Measurements from ENCODE around the gene GPX1. TPM values are rescaled to one million over a fixed set of nuclear protein-coding genes. Genes with fewer than 3 reads are reported as not detected.
A peak's percentile ranks its signal among the peaks of the same experiment; 100 is the strongest.
"Not testable (repeated sequence)": the region's sequence is repeated elsewhere in the genome, so short reads cannot be mapped to it uniquely, and the experiment has no call there.

The GPX1 gene
- total RNA-seq, 4 donors from 2014 or later, result 126 to 400 (median 228) TPM

DNA sequence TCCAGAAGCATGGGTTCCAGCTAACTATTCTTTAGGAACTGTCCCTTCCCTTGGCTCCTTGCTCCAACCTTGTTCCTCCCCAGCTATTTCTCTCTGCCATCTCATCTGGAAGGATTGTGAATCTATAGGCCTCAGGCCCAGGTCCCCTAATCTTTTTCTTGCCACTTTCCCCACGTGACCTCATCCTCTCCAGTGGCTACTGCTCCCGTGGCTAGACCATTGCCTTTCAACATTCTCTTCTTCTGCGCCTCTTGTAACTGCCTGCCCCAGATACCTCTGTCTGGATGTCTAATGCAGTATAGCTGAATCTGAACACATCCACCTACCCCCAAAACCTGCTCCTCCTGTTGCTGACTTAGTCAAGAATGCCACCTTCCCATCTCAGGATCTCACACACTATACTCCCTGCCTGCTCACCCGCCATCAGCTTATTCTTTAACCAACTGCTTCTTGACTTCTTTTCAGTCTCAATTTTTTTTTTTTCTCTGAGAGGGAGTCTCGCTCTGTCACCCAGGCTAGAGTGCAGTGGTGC is 5.2 kb downstream of the GPX1 start:
- no peak for DNase-seq
- intact Hi-C loops (cut with DNase I), result no loop called here
- 72 to 75% methylated on average over 5 of the region's 5 CpGs for WGBS, 2 donors
- Histone ChIP-seq H3K4me1 (peaks cover 25 to 87% (median 56%) of the 10 kb centered on the region in 3 donors), H3K4me3 (no peak overlapping the region), H3K36me3 (peaks cover 0 to 21% (median 0%) of the 10 kb centered on the region in 3 donors), H3K27me3 (no peaks in the 10 kb centered on the region), H3K27ac (peak overlapping the region; percentile 84 to 92 (median 88)), H3K9me3 (no peaks in the 10 kb centered on the region)
- TF ChIP-seq, protein P1, sequence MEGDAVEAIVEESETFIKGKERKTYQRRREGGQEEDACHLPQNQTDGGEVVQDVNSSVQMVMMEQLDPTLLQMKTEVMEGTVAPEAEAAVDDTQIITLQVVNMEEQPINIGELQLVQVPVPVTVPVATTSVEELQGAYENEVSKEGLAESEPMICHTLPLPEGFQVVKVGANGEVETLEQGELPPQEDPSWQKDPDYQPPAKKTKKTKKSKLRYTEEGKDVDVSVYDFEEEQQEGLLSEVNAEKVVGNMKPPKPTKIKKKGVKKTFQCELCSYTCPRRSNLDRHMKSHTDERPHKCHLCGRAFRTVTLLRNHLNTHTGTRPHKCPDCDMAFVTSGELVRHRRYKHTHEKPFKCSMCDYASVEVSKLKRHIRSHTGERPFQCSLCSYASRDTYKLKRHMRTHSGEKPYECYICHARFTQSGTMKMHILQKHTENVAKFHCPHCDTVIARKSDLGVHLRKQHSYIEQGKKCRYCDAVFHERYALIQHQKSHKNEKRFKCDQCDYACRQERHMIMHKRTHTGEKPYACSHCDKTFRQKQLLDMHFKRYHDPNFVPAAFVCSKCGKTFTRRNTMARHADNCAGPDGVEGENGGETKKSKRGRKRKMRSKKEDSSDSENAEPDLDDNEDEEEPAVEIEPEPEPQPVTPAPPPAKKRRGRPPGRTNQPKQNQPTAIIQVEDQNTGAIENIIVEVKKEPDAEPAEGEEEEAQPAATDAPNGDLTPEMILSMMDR (IDR thresholded peaks at IDR 0.05), result no peak
- TF ChIP-seq POLR2A (IDR thresholded peaks at IDR 0.05), result no peak

DNA sequence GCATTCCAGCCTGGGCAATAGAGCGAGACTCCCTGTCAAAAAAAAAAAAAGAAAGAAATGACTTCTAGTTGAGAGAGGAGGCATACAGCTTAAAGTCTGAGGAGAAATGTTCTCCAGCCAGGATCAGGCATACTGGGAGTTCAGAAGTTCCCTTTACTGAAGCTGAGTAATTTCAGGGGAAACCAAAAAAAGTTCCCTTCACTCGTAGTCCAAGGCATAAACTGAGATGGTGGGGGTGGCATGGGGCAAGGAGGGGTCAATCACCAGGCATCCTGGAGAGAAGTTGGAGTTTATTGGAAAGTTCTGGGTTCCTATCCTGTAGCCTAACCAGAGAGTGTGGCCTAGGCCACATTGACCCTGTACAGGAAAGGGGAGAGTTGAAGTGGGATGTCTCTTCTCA is 5.9 kb downstream of the GPX1 start:
- no peak overlapping the region for H3K4me3 ChIP-seq
- TF ChIP-seq POLR2A (IDR thresholded peaks at IDR 0.05), result no peak
- TF ChIP-seq, protein P1 (IDR thresholded peaks at IDR 0.05), result no peak
- H3K27ac ChIP-seq, result peak overlapping the region; percentile 84 to 92 (median 88)
- no peaks in the 10 kb centered on the region for H3K27me3 ChIP-seq
- H3K9me3 ChIP-seq, result no peaks in the 10 kb centered on the region
- DNase-seq, result no peak
- H3K36me3 ChIP-seq, result peaks cover 0 to 21% (median 0%) of the 10 kb centered on the region in 3 donors
- WGBS, 2 donors, result 36 to 49% methylated on average over 2 of the region's 2 CpGs
- intact Hi-C loops (cut with DNase I), result no loop called here
- peaks cover 29 to 85% (median 58%) of the 10 kb centered on the region in 3 donors for H3K4me1 ChIP-seq

DNA sequence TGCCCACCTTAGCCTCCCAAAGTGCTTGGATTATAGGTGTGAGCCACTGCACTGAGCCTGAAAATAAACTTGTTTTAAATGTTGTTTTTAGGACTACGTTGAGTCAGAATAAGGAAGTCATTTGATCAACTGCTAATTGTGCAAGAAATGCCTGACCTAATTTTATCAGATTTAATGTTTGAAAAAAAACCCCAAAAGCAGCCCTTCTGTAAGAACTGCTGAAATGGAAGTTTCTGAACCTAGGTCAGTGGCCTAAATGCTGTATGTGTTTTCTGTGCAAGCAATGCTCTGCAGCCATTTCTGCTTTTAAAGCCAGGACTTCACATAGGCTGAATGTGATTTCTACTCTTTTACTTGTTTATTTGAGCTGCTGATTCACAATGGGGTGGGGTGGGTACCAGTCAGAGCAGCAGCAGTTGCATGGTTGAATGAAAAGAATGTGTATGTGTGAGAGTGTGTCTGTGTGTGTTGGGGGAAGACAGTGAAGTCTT is 6.6 kb downstream of the GPX1 start:
- H3K4me1 ChIP-seq, result peaks cover 22 to 85% (median 59%) of the 10 kb centered on the region in 3 donors
- DNase-seq, result no peak
- peaks cover 0 to 20% (median 0%) of the 10 kb centered on the region in 3 donors for H3K36me3 ChIP-seq
- H3K27ac ChIP-seq, result peak overlapping the region; percentile 84 to 92 (median 88)
- no peaks in the 10 kb centered on the region for H3K27me3 ChIP-seq
- H3K9me3 ChIP-seq, result no peaks in the 10 kb centered on the region
- 13 to 30% methylated on average over 1 of the region's 1 CpG for WGBS, 2 donors
- TF ChIP-seq POLR2A (IDR thresholded peaks at IDR 0.05), result no peak
- TF ChIP-seq, protein P1 (IDR thresholded peaks at IDR 0.05), result no peak
- peak overlapping the region in 1 of 4 donors; percentile 25 for H3K4me3 ChIP-seq
- intact Hi-C loops (cut with DNase I), result no loop called here

DNA sequence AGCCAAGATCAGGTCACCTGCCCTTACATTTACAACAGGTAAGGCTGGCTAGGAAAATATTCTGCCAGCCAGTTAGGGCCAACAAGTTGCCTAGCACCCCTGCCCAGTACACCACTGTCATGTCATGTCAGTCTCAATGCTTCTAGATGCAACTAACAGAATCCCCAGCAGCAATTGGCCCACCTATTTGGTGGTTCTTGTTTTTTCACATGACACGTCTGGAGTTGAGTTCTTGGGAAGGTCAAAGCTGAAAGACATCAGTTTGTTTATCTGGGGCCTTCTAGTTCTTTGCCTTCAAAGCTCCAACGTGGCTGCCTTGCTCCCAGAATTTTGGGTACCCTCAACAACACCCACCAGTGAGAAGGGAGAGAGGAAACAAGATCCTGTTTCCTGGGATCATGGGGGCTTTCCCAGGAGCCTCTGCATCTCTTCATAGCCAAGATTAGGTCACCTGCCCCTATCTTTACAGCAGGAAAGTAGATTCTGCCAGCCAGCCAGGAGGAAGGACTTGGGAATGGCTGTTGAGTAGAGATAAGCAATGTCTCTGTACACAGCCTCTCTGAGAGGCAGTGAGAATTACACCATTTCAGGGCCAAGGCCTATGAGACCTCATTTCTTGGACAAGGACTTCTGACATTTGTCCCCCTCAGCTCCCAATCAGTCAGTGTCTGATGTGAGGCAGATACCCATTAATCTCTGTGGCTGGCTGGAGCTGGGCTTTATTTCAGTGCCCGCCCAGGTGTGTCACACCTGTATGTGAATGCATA is 8.6 kb downstream of the GPX1 start:
- H3K36me3 ChIP-seq, result no peaks in the 10 kb centered on the region
- 63 to 75% methylated on average over 2 to 3 of the region's 3 CpGs for WGBS, 2 donors
- H3K4me1 ChIP-seq, result peaks cover 23 to 85% (median 50%) of the 10 kb centered on the region in 3 donors

DNA sequence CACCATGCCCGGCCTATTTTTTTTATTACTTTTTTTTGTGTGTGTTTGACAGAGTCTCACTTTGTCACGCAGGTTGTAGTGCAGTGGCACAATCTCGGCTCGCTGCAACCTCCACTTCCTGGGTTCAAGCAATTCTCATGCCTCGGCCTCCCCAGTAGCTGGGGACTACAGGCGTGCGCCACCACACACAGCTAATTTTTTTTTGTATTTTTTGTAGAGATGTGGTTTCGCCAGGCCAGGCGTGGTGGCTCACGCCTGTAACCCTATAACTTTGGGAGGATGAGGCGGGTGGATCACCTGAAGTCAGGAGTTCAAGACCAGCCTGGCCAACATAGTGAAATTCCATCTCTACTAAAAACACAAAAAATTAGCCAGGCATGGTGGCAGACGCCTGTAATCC is 9.8 kb downstream of the GPX1 start:
- H3K4me1 ChIP-seq, result peaks cover 24 to 88% (median 48%) of the 10 kb centered on the region in 3 donors
- H3K27me3 ChIP-seq; DNase-seq; H3K27ac ChIP-seq; H3K36me3 ChIP-seq; H3K9me3 ChIP-seq; H3K4me3 ChIP-seq; intact Hi-C loops (cut with DNase I): not testable (repeated sequence)
- 87 to 95% methylated on average over 8 to 10 of the region's 12 CpGs for WGBS, 2 donors

More for the DNA sequence above, 8.6 kb downstream of the GPX1 start:
- Histone ChIP-seq H3K27ac (peak overlapping the region; percentile 31 to 92 (median 84)), H3K4me3 (no peak overlapping the region), H3K9me3 (no peaks in the 10 kb centered on the region), H3K27me3 (no peaks in the 10 kb centered on the region)
- intact Hi-C loops (cut with DNase I), result no loop called here
- DNase-seq, result no peak
- TF ChIP-seq, protein P1 (IDR thresholded peaks at IDR 0.05), result no peak
- TF ChIP-seq POLR2A (IDR thresholded peaks at IDR 0.05), result no peak
